MCF 10A (cell line): ENCODE results near the gene FLRT3. TPM values are rescaled to one million over a fixed set of nuclear protein-coding genes. Genes with fewer than 3 reads are reported as not detected.

ENCODE experiments used
- BruUV-seq: library from RNA; stranded (reverse); fragments of 400-500 nt; replicated peaks from 2 replicates; lab custom pipeline; 2021; lab: Mats Ljungman, UMichigan
- CTCF ChIA-PET: fragments of 300-600 bp; sonication (Branson Sonifier 250); formaldehyde crosslinking; extraction: SDS; loops from one replicate; lab custom pipeline; 2021; ENCODE audit warnings: antibody characterized with exemption, inconsistent platforms; lab: Yijun Ruan, JAX
- POLR2A ChIA-PET: fragments of 300-600, 350-650 bp; sonication (Branson Sonifier 250); formaldehyde crosslinking; extraction: SDS; loops from one replicate; lab custom pipeline; 2020; ENCODE audit warnings: antibody characterized with exemption, inconsistent platforms; lab: Yijun Ruan, JAX
- DNase-seq: peaks from one replicate; pipeline ENCODE4 v3.0.0-alpha.2; 2018; ENCODE audit not compliant: unreplicated experiment
- H3K27ac Mint-ChIP-seq: one replicate; pipeline ENCODE4 v1.8.0; 2022; ENCODE audit warnings: mild to moderate bottlenecking, low read depth, mixed read lengths; ENCODE audit not compliant: unreplicated experiment
- H3K27me3 Mint-ChIP-seq: one replicate; pipeline ENCODE4 v1.8.0; 2022; ENCODE audit warnings: mixed read lengths; ENCODE audit not compliant: insufficient read depth, unreplicated experiment
- H3K36me3 Mint-ChIP-seq: one replicate; pipeline ENCODE4 v1.8.0; 2022; ENCODE audit warnings: mild to moderate bottlenecking, moderate library complexity, mixed read lengths; ENCODE audit not compliant: insufficient read depth, unreplicated experiment
- H3K4me1 Mint-ChIP-seq: one replicate; pipeline ENCODE4 v1.8.0; 2022; ENCODE audit warnings: mixed read lengths; ENCODE audit not compliant: insufficient read depth, unreplicated experiment
- H3K4me3 Mint-ChIP-seq: one replicate; pipeline ENCODE4 v1.8.0; 2022; ENCODE audit warnings: mild to moderate bottlenecking, moderate library complexity, mixed read lengths; ENCODE audit not compliant: unreplicated experiment
- H3K9me3 Mint-ChIP-seq: one replicate; pipeline ENCODE4 v1.8.0; 2022; ENCODE audit warnings: mixed read lengths; ENCODE audit not compliant: unreplicated experiment
- intact Hi-C: fragments of 100-400 bp; cut with micrococcal nuclease; formaldehyde crosslinking; loops from 2 replicates; pipeline ENCODE4 v1.14.1; 2022
- total RNA-seq: library from RNA; stranded (reverse); gene quantifications from 2 replicates; pipeline ENCODE4 v1.2.3, GENCODE V29; 2022
- TF ChIP-seq, protein P1 (sequence below): fragments of 200-600 bp; IDR thresholded peaks from one replicate; pipeline ENCODE4 v1.8.0; 2022; ENCODE audit warnings: antibody characterized with exemption, mild to moderate bottlenecking; ENCODE audit not compliant: unreplicated experiment

Gene FLRT3
- total RNA-seq, 1 experiment from 2014 or later = 13.3 TPM

DNA sequence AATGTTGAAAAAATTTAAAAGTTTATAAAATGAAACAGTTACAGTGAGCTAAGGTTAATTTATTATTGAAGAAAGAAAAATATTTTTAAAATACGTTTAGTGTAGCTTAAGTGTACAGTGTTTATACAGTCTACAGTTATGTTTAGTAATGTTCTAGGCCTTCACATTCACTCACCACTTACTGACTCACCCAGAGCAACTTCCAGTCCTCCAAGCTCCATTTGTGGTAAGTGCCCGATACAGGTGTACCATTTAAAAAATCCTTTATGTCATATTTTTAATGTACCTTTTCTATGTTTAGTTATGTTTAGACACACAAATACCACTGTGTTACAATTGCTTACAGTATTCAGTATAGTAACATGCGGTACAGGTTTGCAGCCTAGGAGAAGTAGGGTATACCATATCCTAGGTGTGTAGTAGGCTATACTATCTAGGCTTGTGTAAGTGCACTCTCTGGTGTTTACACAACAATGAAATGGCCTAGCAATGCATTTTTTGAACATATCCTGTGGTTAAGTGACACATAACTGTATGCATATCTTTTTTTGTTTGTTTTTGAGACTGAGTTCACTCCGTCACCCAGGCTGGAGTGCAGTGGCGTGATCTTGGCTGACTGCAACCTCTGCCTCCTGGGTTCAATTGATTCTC is 26.3 kb downstream of the FLRT3 start:
- no peak for DNase-seq
- TF ChIP-seq, protein P1, sequence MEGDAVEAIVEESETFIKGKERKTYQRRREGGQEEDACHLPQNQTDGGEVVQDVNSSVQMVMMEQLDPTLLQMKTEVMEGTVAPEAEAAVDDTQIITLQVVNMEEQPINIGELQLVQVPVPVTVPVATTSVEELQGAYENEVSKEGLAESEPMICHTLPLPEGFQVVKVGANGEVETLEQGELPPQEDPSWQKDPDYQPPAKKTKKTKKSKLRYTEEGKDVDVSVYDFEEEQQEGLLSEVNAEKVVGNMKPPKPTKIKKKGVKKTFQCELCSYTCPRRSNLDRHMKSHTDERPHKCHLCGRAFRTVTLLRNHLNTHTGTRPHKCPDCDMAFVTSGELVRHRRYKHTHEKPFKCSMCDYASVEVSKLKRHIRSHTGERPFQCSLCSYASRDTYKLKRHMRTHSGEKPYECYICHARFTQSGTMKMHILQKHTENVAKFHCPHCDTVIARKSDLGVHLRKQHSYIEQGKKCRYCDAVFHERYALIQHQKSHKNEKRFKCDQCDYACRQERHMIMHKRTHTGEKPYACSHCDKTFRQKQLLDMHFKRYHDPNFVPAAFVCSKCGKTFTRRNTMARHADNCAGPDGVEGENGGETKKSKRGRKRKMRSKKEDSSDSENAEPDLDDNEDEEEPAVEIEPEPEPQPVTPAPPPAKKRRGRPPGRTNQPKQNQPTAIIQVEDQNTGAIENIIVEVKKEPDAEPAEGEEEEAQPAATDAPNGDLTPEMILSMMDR = no peak
- Mint-ChIP-seq H3K4me3 (no peak overlapping the region), H3K27me3 (no peaks in the 10 kb centered on the region), H3K27ac (no peak overlapping the region), H3K9me3 (peaks cover 1% of the 10 kb centered on the region), H3K4me1 (no peaks in the 10 kb centered on the region), H3K36me3 (no peaks in the 10 kb centered on the region)
- CTCF ChIA-PET = interaction anchor here (0.6 to 1.2 kb wide), 2 partner anchors 22 to 852 kb away, joined by 3 read pairs; no protein-coding TSS in a partner anchor
- intact Hi-C loops = no loop called here
- POLR2A ChIA-PET = interaction anchor here (0.6 to 1.0 kb wide), 3 partner anchors 18 to 43 kb away, joined by 3 to 4 read pairs (median 3); no protein-coding TSS in a partner anchor
- BruUV-seq = no TSS peak

DNA sequence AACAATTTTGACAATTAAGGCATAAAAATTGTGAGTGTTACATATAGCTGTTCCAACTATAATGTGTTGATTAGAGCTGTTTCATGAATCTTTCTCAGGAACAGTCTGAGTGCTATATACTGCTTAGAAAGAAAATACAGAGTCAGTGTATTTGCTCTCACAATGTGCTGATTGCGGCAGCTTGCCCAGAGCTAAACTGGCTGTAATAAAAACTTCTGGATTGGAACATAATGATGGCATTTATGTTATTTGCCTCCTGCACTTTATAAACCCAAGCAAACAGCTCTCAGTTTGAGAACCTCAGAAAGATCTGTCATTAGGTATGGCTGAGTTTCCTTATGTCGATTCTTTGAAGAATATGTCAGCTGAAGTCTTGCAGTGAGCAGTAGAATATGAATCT is 29.5 kb downstream of the FLRT3 start:
- Mint-ChIP-seq H3K9me3 (peaks cover 7% of the 10 kb centered on the region), H3K36me3 (no peaks in the 10 kb centered on the region), H3K27ac (no peak overlapping the region), H3K4me1 (no peaks in the 10 kb centered on the region), H3K27me3 (no peaks in the 10 kb centered on the region), H3K4me3 (no peak overlapping the region)
- ChIA-PET POLR2A (interaction anchor here (0.7 to 1.6 kb wide), 5 partner anchors 9 to 289 kb away, joined by 3 to 5 read pairs (median 4); no protein-coding TSS in a partner anchor), CTCF (interaction anchor here (1.0 to 1.7 kb wide), 4 partner anchors 8 to 118 kb away, joined by 3 to 11 read pairs (median 5); no protein-coding TSS in a partner anchor)
- intact Hi-C loops = no loop called here
- DNase-seq = no peak
- TF ChIP-seq, protein P1 = no peak
- no TSS peak for BruUV-seq

DNA sequence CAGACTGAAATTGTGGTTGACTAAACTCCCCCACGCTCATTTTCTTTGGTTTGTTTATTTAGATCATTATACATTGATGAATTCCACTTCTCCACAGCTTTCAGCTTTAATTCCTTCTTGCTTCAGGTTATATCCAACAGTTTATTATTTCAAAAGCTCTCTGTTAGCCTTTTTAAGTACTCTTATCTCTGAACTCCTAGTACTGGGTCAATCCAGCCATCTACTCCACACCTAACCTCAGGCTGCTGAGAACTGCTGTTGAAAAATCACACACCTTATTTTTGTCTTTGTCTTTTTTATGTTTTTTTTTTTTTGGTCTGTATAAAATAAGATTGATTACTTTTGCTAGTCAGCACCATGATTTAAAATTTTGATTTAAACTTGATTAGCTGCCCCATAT is 32.9 kb downstream of the FLRT3 start:
- intact Hi-C loops = no loop called here
- CTCF ChIA-PET = interaction anchor here (0.7 to 1.5 kb wide), 5 partner anchors 10 to 16 kb away, joined by 3 to 4 read pairs (median 3); no protein-coding TSS in a partner anchor
- TF ChIP-seq, protein P1 = no peak
- no peak for DNase-seq
- Mint-ChIP-seq H3K4me3 (no peak overlapping the region), H3K4me1 (no peaks in the 10 kb centered on the region), H3K27ac (no peak overlapping the region), H3K27me3 (no peaks in the 10 kb centered on the region), H3K9me3 (peaks cover 7% of the 10 kb centered on the region), H3K36me3 (no peaks in the 10 kb centered on the region)
- no TSS peak for BruUV-seq
- POLR2A ChIA-PET = interaction anchor here (0.7 to 0.8 kb wide), 2 partner anchors 8 to 21 kb away, joined by 3 read pairs; no protein-coding TSS in a partner anchor

DNA sequence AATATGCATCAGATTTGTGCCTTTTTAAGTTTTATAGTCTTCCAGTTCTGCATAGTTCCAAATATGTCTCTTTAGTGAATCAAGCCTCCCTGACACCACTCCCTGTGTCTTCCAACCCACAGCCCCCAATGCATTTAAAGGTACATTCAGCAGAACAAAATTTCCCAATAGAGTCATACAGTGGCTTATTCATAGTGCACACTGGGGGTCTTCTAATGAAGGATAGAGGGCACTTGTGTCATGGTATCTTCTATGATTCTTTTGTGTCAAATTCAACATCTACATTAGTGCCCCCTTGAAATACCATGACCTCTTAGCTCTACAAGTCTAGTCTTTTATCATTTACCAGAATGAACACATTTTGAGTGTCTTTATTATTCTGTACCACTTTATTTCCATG is 33.8 kb downstream of the FLRT3 start:
- intact Hi-C loops = no loop called here
- no peak for DNase-seq
- CTCF ChIA-PET = interaction anchor here (1.6 kb wide), 1 partner anchor 114 kb away, joined by 5 read pairs; no protein-coding TSS in a partner anchor
- Mint-ChIP-seq H3K27me3 (no peaks in the 10 kb centered on the region), H3K9me3 (peaks cover 7% of the 10 kb centered on the region), H3K36me3 (no peaks in the 10 kb centered on the region), H3K27ac (no peak overlapping the region), H3K4me3 (no peak overlapping the region), H3K4me1 (no peaks in the 10 kb centered on the region)
- POLR2A ChIA-PET = interaction anchor here (0.5 to 1.1 kb wide), 4 partner anchors 10 to 230 kb away, joined by 3 read pairs; no protein-coding TSS in a partner anchor
- no TSS peak for BruUV-seq
- TF ChIP-seq, protein P1 = no peak
